Tibial nerve (tissue), 4 donors: ENCODE data around the gene CELSR3.

Source experiments
- EP300 ChIP-seq, 2 donors: sonication (generic); formaldehyde crosslinking; IDR thresholded peaks; one replicate each; pipeline ENCODE4 v1.6.1; 2017; ENCODE audit warnings: antibody characterized with exemption in 2 of 2, mild to moderate bottlenecking in 1 of 2
- POLR2A ChIP-seq, 2 donors: fragments of 450-650 bp; IDR thresholded peaks; one replicate each; pipeline ENCODE4 v1.6.1; 2017; ENCODE audit warnings: antibody characterized with exemption in 2 of 2, mild to moderate bottlenecking in 2 of 2, moderate library complexity in 2 of 2
- TF ChIP-seq, protein P1 (sequence below), 5 experiments: fragments of 200-600 bp in 3 of 5; fragments of 450-650 bp in 2 of 5; sonication (generic) in 3 of 5; IDR thresholded peaks; one replicate each; pipeline ENCODE4 v1.5.1; 2016 to 2019; ENCODE audit warnings: antibody characterized with exemption in 5 of 5, mild to moderate bottlenecking in 3 of 5, moderate library complexity in 2 of 5

DNA sequence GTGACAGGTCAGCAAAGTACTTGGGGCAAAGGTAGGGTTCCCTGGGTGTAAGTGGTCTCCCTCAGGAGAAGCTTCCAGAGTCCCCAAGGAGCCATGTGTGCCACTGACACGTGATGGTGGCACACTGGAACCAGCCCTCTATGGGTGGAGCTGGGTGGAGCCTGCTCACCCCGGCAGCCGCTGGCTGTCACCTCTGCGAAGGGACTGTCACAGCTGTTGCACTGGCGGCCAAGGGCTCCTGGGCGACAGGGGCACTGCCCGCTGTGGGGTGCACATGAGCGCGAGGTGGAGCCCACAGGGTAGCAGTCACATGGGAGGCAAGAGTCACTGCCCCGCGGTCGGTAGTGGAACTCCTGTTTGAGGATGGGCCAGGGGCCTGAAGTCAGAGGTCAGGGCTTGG is 12.0 kb downstream of the CELSR3 start:
- TF ChIP-seq, protein P1, sequence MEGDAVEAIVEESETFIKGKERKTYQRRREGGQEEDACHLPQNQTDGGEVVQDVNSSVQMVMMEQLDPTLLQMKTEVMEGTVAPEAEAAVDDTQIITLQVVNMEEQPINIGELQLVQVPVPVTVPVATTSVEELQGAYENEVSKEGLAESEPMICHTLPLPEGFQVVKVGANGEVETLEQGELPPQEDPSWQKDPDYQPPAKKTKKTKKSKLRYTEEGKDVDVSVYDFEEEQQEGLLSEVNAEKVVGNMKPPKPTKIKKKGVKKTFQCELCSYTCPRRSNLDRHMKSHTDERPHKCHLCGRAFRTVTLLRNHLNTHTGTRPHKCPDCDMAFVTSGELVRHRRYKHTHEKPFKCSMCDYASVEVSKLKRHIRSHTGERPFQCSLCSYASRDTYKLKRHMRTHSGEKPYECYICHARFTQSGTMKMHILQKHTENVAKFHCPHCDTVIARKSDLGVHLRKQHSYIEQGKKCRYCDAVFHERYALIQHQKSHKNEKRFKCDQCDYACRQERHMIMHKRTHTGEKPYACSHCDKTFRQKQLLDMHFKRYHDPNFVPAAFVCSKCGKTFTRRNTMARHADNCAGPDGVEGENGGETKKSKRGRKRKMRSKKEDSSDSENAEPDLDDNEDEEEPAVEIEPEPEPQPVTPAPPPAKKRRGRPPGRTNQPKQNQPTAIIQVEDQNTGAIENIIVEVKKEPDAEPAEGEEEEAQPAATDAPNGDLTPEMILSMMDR (IDR thresholded peaks at IDR 0.05), result no peak
- TF ChIP-seq EP300 (IDR thresholded peaks at IDR 0.05) (no peak), POLR2A (IDR thresholded peaks at IDR 0.05) (no peak)
